HCT116 (cell line): Measurements from ENCODE around the gene PLD5.

Experiments used
- CTCF ChIP-seq, 3 experiments: fragments of 200-600 bp in 1 of 3; sonication (generic) in 1 of 3; IDR thresholded peaks in 2 of 3; conservative IDR thresholded peaks in 1 of 3; 2 replicates each; pipeline ENCODE4 v1.5.1; 2012 to 2017; ENCODE audit warnings: low read depth in 2 of 3, low read length in 2 of 3, antibody characterized with exemption in 1 of 3, borderline replicate concordance in 1 of 3, control low read depth in 1 of 3, mild to moderate bottlenecking in 1 of 3, mixed read lengths in 1 of 3, mixed run types in 1 of 3, moderate library complexity in 1 of 3; ENCODE audit not compliant: insufficient read depth in 1 of 3
- EZH2 ChIP-seq: fragments of 200-600 bp; sonication (generic); IDR thresholded peaks from 2 replicates; pipeline ENCODE4 v1.6.1; 2017; ENCODE audit warnings: antibody characterized with exemption, mixed run types
- TF ChIP-seq, protein P1 (sequence below): IDR thresholded peaks from 2 replicates; pipeline ENCODE4 v1.6.1; 2012

DNA sequence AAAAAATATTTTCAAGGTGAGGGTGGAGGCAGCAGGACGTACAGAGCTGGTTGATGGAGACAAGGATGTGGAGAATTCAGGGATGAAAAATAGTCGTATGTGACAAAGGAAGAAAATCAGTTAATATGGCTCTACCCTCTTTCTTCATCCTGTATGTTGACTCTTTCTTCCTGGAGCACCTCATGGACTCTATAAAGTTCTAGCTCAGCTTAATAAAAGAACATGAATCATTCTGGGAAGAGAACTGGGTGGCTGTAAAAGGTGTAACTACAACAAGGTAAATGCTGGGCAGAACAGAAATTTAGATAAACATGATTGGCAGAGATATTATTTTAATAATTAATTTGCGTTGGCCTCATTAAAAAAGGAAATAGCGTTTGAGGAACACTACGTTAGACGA, 283.8 kb downstream of the PLD5 start:
- TF ChIP-seq, protein P1, sequence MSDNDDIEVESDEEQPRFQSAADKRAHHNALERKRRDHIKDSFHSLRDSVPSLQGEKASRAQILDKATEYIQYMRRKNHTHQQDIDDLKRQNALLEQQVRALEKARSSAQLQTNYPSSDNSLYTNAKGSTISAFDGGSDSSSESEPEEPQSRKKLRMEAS, result no peak
- no peak for TF ChIP-seq CTCF (IDR thresholded peaks at IDR 0.05 in 2 of 3, conservative IDR thresholded peaks at IDR 0.05 in 1 of 3; ENCODE audit: borderline replicate concordance in 1 of 3, insufficient read depth in 1 of 3, low read depth in 2 of 3, low read length in 2 of 3)
- TF ChIP-seq EZH2, result no peak
